ENCODE measurements around the gene FLCN. TPM values are rescaled to one million over a fixed set of nuclear protein-coding genes. Genes with fewer than 3 reads are reported as not detected.

The FLCN gene
- total and polyA plus RNA-seq, 10 of the 15 experiments (the other 5 are each of a cell fraction or from before 2014, with no cell fraction given): 1.1 to 24.7 (median 10.4) TPM

DNA sequence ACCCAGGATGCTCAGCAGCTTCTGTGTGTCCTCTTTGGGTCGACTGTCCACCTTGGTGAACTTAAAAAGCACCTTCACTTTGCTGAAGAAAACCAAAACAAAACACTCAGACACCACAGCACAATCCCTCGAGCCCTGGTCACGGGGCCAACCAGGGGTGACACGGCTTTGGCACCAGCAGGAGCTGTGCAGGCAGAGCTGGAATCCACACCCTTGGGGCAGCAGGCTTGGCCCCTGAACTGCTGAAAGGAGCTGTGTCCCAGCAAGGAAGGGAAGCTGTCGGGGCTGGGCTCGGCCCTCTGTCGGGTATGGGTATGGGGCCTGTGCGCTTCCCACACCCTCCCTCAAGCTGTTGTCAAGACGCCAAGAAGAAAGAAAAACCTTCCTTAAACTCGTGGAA lies 23.2 kb downstream of the FLCN start (continued):
- TF ChIP-seq E2F8 (IDR thresholded peaks at IDR 0.05; ENCODE audit: low read depth, partially characterized antibody): no peak

GRCh38 chr17:17207998-17208397 lies 29.0 kb downstream of the FLCN start:
- ChIA-PET POLR2A (interaction anchor here (0.7 kb wide), 1 partner anchor 29 kb away, joined by 3 read pairs; the partner anchor contains the start of gene FLCN), CTCF (interaction anchor here (0.6 kb wide), 1 partner anchor 43 kb away, joined by 3 read pairs; no protein-coding TSS in a partner anchor), SMC1A (ENCODE audit: uncharacterized antibody, unreplicated experiment) (no interaction called here), RAD21 (ENCODE audit: unreplicated experiment) (interaction anchor here (0.8 to 1.0 kb wide), 2 partner anchors 32 to 217 kb away, joined by 3 read pairs; no protein-coding TSS in a partner anchor)
- Histone ChIP-seq H3K4me3 (no peak overlapping the region), H3K36me3 (ENCODE audit: control insufficient read depth in 2 of 2, insufficient read depth in 2 of 2, low read length in 1 of 2) (peaks cover 2 to 4% of the 10 kb centered on the region in 2 experiments; a peak in 3 of 4 replicates), H3K9ac (ENCODE audit: control insufficient read depth, insufficient read depth, low read length) (no peak overlapping the region), H4K20me1 (ENCODE audit: control insufficient read depth, insufficient read depth) (no peaks in the 10 kb centered on the region), H2AFZ (ENCODE audit: control insufficient read depth, low read depth, low read length) (no peak overlapping the region), H3K4me2 (ENCODE audit: control insufficient read depth, insufficient read depth) (no peak overlapping the region), H3K4me1 (ENCODE audit: control insufficient read depth, insufficient read depth, low read length) (peaks cover 9% of the 10 kb centered on the region; the same call in 1 of the 2 replicates), H3K9me3 (replicated peaks; ENCODE audit: control insufficient read depth, insufficient read depth, low read length) (no peaks in the 10 kb centered on the region), H3K79me2 (ENCODE audit: control insufficient read depth, insufficient read depth, low read length) (peaks cover 26% of the 10 kb centered on the region), H3K27me3 (replicated peaks in 1 of 2; ENCODE audit: control insufficient read depth in 2 of 2, insufficient read depth in 2 of 2, low read length in 1 of 2) (no peaks in the 10 kb centered on the region), H3K27ac (ENCODE audit: control insufficient read depth, insufficient read depth) (no peak overlapping the region)
- no peak for ATAC-seq
- no TSS peak for BruUV-seq (replicated peaks)
- whole genome bisulfite sequencing (ENCODE audit: insufficient coverage, insufficient replicate concordance, low lambda C conversion rate, missing lambda C conversion rate): 82% methylated on average over 8 of the region's 8 CpGs
- intact Hi-C loops (cut with micrococcal nuclease; ENCODE audit: unreplicated experiment): loop anchor here (10.0 kb wide), 2 partner anchors 97 to 203 kb away; partner anchors contain the start of gene NT5M
- no peak for DNase-seq (ENCODE audit: low read depth, low spot score)
- no peak for TF ChIP-seq NRF1 (conservative IDR thresholded peaks at IDR 0.05; ENCODE audit: low read depth, low read length)
- TF ChIP-seq ATF7 (IDR thresholded peaks at IDR 0.05; ENCODE audit: low read depth): no peak
- TF ChIP-seq ZSCAN29 (IDR thresholded peaks at IDR 0.05): no peak
- TF ChIP-seq NFIC (IDR thresholded peaks at IDR 0.05; ENCODE audit: low read depth, low read length): no peak
- no peak for TF ChIP-seq SP1 (IDR thresholded peaks at IDR 0.05; ENCODE audit: low read depth, low read length)
- TF ChIP-seq KLF5 (IDR thresholded peaks at IDR 0.05; ENCODE audit: partially characterized antibody): no peak
- TF ChIP-seq MEF2A (IDR thresholded peaks at IDR 0.05; ENCODE audit: insufficient read depth, low read depth, low read length): no peak
- TF ChIP-seq, protein P1, sequence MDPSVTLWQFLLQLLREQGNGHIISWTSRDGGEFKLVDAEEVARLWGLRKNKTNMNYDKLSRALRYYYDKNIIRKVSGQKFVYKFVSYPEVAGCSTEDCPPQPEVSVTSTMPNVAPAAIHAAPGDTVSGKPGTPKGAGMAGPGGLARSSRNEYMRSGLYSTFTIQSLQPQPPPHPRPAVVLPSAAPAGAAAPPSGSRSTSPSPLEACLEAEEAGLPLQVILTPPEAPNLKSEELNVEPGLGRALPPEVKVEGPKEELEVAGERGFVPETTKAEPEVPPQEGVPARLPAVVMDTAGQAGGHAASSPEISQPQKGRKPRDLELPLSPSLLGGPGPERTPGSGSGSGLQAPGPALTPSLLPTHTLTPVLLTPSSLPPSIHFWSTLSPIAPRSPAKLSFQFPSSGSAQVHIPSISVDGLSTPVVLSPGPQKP (IDR thresholded peaks at IDR 0.05; ENCODE audit: low read depth, low read length): no peak
- no peak for TF ChIP-seq NFYB (IDR thresholded peaks at IDR 0.05; ENCODE audit: insufficient read depth, low read depth, low read length)
- TF ChIP-seq, protein P2, sequence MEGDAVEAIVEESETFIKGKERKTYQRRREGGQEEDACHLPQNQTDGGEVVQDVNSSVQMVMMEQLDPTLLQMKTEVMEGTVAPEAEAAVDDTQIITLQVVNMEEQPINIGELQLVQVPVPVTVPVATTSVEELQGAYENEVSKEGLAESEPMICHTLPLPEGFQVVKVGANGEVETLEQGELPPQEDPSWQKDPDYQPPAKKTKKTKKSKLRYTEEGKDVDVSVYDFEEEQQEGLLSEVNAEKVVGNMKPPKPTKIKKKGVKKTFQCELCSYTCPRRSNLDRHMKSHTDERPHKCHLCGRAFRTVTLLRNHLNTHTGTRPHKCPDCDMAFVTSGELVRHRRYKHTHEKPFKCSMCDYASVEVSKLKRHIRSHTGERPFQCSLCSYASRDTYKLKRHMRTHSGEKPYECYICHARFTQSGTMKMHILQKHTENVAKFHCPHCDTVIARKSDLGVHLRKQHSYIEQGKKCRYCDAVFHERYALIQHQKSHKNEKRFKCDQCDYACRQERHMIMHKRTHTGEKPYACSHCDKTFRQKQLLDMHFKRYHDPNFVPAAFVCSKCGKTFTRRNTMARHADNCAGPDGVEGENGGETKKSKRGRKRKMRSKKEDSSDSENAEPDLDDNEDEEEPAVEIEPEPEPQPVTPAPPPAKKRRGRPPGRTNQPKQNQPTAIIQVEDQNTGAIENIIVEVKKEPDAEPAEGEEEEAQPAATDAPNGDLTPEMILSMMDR (IDR thresholded peaks at IDR 0.05 in 2 of 3, conservative IDR thresholded peaks at IDR 0.05 in 1 of 3; ENCODE audit: control insufficient read depth in 2 of 3, extremely low read depth in 1 of 3, insufficient read depth in 1 of 3, low read depth in 3 of 3, low read length in 3 of 3): no peak
- TF ChIP-seq NFXL1 (IDR thresholded peaks at IDR 0.05; ENCODE audit: borderline replicate concordance): no peak
- no peak for FAIRE-seq
- in situ Hi-C loops (cut with MboI): no loop called here
